ENCODE results near the gene HORMAD1.
"Not testable (repeated sequence)": the region's sequence is repeated elsewhere in the genome, so short reads cannot be mapped to it uniquely, and the experiment has no call there.

The HORMAD1 gene

GRCh38 chr1:150720703-150721102, at the start of gene HORMAD1:
TSS of gene HORMAD1 (minus strand) at chr1:150720895. CDS start at chr1:150719505, 1,390 bp downstream.
- no peak for DNase-seq (ENCODE audit: low read depth)

GRCh38 chr1:150767704-150768103, 47.0 kb upstream of the HORMAD1 start:
- DNase-seq (ENCODE audit: low read depth) = not testable (repeated sequence)

- peak; percentile 1 for DNase-seq (ENCODE audit: low read depth)
Measured at GRCh38 chr1:150765977-150766301, 45.2 kb upstream of the HORMAD1 start.

- no peak for DNase-seq (ENCODE audit: low read depth)
Measured at GRCh38 chr1:150765296-150765976, 44.7 kb upstream of the HORMAD1 start, which contains the start of gene CTSS. TSS of gene CTSS (minus strand) at chr1:150765778. CDS start at chr1:150764763, 1,015 bp downstream.

GRCh38 chr1:150764617-150765101, 44.0 kb upstream of the HORMAD1 start:
- no peak for DNase-seq (ENCODE audit: low read depth)

GRCh38 chr1:150763018-150763417, 42.3 kb upstream of the HORMAD1 start:
- DNase-seq (ENCODE audit: low read depth) = no peak

- no peak for DNase-seq (ENCODE audit: low read depth)
Measured at GRCh38 chr1:150762552-150762951, 41.9 kb upstream of the HORMAD1 start.

GRCh38 chr1:150761801-150762200, 41.1 kb upstream of the HORMAD1 start:
- no peak for DNase-seq (ENCODE audit: low read depth)

GRCh38 chr1:150760013-150760412, 39.3 kb upstream of the HORMAD1 start:
- no peak for DNase-seq (ENCODE audit: low read depth)

GRCh38 chr1:150753416-150753815, 32.7 kb upstream of the HORMAD1 start:
- DNase-seq (ENCODE audit: low read depth) = no peak

GRCh38 chr1:150751443-150751842, 30.7 kb upstream of the HORMAD1 start:
- DNase-seq (ENCODE audit: low read depth) = no peak

GRCh38 chr1:150749720-150750311, 29.1 kb upstream of the HORMAD1 start:
- no peak for DNase-seq (ENCODE audit: low read depth)

GRCh38 chr1:150748878-150749719, 28.4 kb upstream of the HORMAD1 start:
- no peak for DNase-seq (ENCODE audit: low read depth)

GRCh38 chr1:150730130-150730721, 9.5 kb upstream of the HORMAD1 start:
- DNase-seq (ENCODE audit: low read depth) = no peak

- DNase-seq (ENCODE audit: low read depth) = no peak
Measured at GRCh38 chr1:150724336-150724735, 3.6 kb upstream of the HORMAD1 start.

GRCh38 chr1:150720098-150720497, 597 bp downstream of the HORMAD1 start:
- DNase-seq (ENCODE audit: low read depth) = no peak

GRCh38 chr1:150718225-150718891, 2.3 kb downstream of the HORMAD1 start:
- DNase-seq (ENCODE audit: low read depth) = no peak

GRCh38 chr1:150709031-150709430, 11.7 kb downstream of the HORMAD1 start:
- DNase-seq (ENCODE audit: low read depth) = not testable (repeated sequence)

- no peak for DNase-seq (ENCODE audit: low read depth)
Measured at GRCh38 chr1:150708595-150708994, 12.1 kb downstream of the HORMAD1 start.

GRCh38 chr1:150706091-150706490, 14.6 kb downstream of the HORMAD1 start:
- no peak for DNase-seq (ENCODE audit: low read depth)

GRCh38 chr1:150703427-150703826, 17.3 kb downstream of the HORMAD1 start:
- DNase-seq (ENCODE audit: low read depth) = no peak

Measured in stimulated activated CD4-positive, alpha-beta T cell treated with anti-CD3 and anti-CD28 coated beads, Interleukin-2, amount 100 ng/mL, for 4 hours (primary cell).